H1 (cell line): ENCODE results near the gene TAF1B.

Experiments used
- CHD2 ChIP-seq: IDR thresholded peaks from 2 replicates; pipeline ENCODE4 v1.6.1; 2012; ENCODE audit warnings: low read length, improper control_type of control experiment
- CREB1 ChIP-seq: IDR thresholded peaks from 2 replicates; pipeline ENCODE4 v1.6.1; 2012; ENCODE audit warnings: inconsistent platforms
- EGR1 ChIP-seq: IDR thresholded peaks from 2 replicates; pipeline ENCODE4 v1.6.1; 2011; ENCODE audit warnings: low read depth, low read length, borderline replicate concordance
- EP300 ChIP-seq, 2 experiments: IDR thresholded peaks; 1 replicate in 1 of 2; 2 replicates in 1 of 2; pipeline ENCODE4 v1.6.1; 2011 to 2012; ENCODE audit warnings: low read depth in 2 of 2, low read length in 2 of 2, mild to moderate bottlenecking in 2 of 2, borderline replicate concordance in 1 of 2, inconsistent platforms in 1 of 2, moderate library complexity in 1 of 2
- EZH2 ChIP-seq: fragments of 200-600 bp; sonication (generic); IDR thresholded peaks from 2 replicates; pipeline ENCODE4 v1.7.1; 2012; ENCODE audit warnings: low read depth, mild to moderate bottlenecking, moderate library complexity, low read length, inconsistent platforms; ENCODE audit not compliant: severe bottlenecking
- GTF2F1 ChIP-seq: IDR thresholded peaks from 2 replicates; pipeline ENCODE4 v1.6.1; 2012; ENCODE audit warnings: low read depth, low read length, improper control_type of control experiment, borderline replicate concordance
- POLR2A ChIP-seq, 2 experiments: IDR thresholded peaks; 1 replicate in 1 of 2; 2 replicates in 1 of 2; pipeline ENCODE4 v1.6.1; 2011; ENCODE audit warnings: low read depth in 2 of 2, low read length in 2 of 2, mild to moderate bottlenecking in 2 of 2; ENCODE audit errors: control extremely low read depth in 1 of 2
- POLR2AphosphoS5 ChIP-seq: IDR thresholded peaks from 2 replicates; pipeline ENCODE4 v1.6.1; 2011; ENCODE audit warnings: low read depth, low read length
- RBBP5 ChIP-seq: IDR thresholded peaks from 2 replicates; pipeline ENCODE4 v1.7.1; 2012; ENCODE audit warnings: low read depth, mild to moderate bottlenecking, inconsistent platforms, low read length, moderate library complexity, borderline replicate concordance
- RNF2 ChIP-seq: fragments of 200-900, 300-1000 bp; sonication (generic); IDR thresholded peaks from 2 replicates; pipeline ENCODE4 v1.7.1; 2016; ENCODE audit warnings: borderline replicate concordance, low read depth, mild to moderate bottlenecking, antibody characterized with exemption, low read length; ENCODE audit not compliant: poor library complexity, severe bottlenecking; ENCODE audit errors: missing control alignments
- SRF ChIP-seq: IDR thresholded peaks from 2 replicates; pipeline ENCODE4 v1.6.1; 2011; ENCODE audit warnings: mild to moderate bottlenecking, low read depth, low read length, moderate library complexity
- YY1 ChIP-seq: IDR thresholded peaks from 2 replicates; pipeline ENCODE4 v1.6.1; 2011; ENCODE audit warnings: low read depth, mild to moderate bottlenecking, low read length
- TF ChIP-seq, protein P1 (sequence below), 3 experiments: IDR thresholded peaks; 1 replicate in 2 of 3; 2 replicates in 1 of 3; pipeline versions ENCODE4 v1.5.1 to v1.6.1; 2011; ENCODE audit warnings: low read length in 3 of 3, mild to moderate bottlenecking in 3 of 3, inconsistent platforms in 2 of 3, low read depth in 1 of 3, moderate library complexity in 1 of 3; ENCODE audit not compliant: insufficient read depth in 1 of 3; ENCODE audit errors: control extremely low read depth in 1 of 3

DNA sequence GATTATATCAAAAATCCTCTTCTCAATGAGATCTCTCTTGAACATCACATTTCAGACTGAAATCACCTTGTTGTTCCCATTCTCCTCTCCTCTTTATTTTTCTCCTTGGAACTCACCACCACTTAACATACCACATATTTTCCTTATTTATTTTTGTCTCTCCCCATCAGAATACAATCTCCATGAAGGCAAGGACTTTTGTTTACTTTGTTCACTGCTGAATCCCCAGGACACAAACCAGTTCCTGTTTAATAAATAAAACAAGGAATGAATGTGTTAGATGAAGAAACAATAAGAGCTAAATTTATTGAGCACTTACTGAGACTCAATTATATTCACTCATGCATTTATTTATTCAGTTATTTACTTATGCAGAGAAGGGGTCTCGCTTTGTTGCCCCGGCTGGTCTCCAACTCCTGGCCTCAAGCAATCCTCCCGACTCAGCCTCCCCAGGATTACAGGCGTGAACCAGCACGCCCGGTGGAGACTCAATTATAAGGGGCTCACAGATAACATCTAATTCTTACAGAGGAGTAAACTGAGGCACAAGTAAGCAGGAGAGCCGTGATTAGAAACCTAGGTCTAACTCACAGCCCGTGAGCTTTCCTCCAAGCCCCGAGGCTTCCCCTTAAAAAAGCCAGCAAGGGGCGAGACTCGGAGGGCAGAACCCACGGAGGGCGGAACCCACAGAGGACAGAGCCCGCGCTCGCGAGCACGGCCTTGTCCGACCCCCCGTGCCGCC, 616 bp upstream of the TAF1B start:
- TF ChIP-seq SRF (no peak), POLR2A (IDR thresholded peaks at IDR 0.05; ENCODE audit: control extremely low read depth in 1 of 2, low read depth in 2 of 2, low read length in 2 of 2) (no peak), EZH2 (no peak), EP300 (IDR thresholded peaks at IDR 0.05; ENCODE audit: borderline replicate concordance in 1 of 2, low read depth in 2 of 2, low read length in 2 of 2) (no peak), RBBP5 (no peak), POLR2AphosphoS5 (no peak), CREB1 (no peak), CHD2 (no peak), RNF2 (no peak), YY1 (no peak), EGR1 (no peak), GTF2F1 (no peak)
- TF ChIP-seq, protein P1, sequence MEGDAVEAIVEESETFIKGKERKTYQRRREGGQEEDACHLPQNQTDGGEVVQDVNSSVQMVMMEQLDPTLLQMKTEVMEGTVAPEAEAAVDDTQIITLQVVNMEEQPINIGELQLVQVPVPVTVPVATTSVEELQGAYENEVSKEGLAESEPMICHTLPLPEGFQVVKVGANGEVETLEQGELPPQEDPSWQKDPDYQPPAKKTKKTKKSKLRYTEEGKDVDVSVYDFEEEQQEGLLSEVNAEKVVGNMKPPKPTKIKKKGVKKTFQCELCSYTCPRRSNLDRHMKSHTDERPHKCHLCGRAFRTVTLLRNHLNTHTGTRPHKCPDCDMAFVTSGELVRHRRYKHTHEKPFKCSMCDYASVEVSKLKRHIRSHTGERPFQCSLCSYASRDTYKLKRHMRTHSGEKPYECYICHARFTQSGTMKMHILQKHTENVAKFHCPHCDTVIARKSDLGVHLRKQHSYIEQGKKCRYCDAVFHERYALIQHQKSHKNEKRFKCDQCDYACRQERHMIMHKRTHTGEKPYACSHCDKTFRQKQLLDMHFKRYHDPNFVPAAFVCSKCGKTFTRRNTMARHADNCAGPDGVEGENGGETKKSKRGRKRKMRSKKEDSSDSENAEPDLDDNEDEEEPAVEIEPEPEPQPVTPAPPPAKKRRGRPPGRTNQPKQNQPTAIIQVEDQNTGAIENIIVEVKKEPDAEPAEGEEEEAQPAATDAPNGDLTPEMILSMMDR (IDR thresholded peaks at IDR 0.05; ENCODE audit: control extremely low read depth in 1 of 3, insufficient read depth in 1 of 3, low read depth in 1 of 3, low read length in 3 of 3): no peak
